ENCODE results near the gene SLC12A7.

The SLC12A7 gene

DNA sequence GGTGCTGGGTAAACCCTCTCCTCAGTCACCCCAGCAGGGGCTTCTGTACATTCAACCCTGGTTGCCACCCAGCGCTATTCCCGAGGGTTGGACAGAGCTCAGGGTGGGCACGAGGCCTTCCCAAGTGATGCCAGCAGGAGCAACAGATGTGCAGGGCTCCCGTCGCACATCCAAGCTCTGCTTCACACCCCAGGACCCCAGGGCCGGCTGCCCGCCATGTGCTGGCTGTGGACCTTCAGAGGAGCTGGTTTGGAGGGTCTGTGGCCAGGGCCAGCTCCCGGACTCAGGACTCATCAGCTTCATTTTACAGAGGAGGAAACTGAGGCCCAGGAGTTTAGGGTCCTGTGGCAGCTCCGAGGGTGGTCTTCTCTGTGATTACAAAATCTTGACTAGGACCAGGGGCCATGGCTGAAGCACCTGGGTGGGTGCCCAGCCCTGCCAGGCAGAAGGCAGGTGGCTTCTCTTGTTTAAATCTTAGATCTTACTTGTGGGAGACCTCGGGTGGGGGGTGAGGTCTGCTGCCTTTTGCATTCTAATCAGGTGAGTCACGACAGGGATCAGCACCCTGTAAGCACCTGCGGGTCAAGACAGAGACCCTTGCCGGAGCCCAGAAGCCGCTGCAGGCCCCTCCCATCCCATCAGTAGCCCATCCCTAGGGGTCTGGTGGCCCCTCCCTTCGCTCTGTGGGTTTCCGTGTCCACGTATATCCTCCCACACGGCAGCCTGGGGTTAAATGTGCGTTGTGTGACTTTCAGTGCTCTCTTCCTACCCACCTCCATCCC, 2.1 kb upstream of the SLC12A7 start:
- no peak overlapping the region for H3K27ac ChIP-seq
- DNase-seq (ENCODE audit: low read depth, low spot score), result no peak

DNA sequence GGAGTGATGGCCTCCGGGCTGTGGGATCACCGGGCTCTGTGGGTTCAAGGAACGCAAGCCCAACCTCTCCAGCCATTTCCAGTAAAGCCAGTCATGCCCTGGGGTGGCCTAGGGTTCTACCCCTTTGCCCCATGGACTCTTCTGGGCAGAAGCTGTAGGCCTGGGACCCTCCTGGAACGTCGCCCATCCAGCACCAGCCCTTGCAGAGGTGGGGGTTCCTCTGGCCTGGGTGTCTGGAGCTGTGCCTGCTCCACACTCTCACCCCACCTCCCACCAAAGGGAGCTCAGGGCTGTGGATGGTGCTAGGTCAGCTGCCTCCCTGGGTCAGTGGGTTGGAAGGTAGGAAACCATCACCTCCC, 1.4 kb upstream of the SLC12A7 start:
- no peak for DNase-seq (ENCODE audit: low read depth, low spot score)
- H3K27ac ChIP-seq, result no peak overlapping the region

DNA sequence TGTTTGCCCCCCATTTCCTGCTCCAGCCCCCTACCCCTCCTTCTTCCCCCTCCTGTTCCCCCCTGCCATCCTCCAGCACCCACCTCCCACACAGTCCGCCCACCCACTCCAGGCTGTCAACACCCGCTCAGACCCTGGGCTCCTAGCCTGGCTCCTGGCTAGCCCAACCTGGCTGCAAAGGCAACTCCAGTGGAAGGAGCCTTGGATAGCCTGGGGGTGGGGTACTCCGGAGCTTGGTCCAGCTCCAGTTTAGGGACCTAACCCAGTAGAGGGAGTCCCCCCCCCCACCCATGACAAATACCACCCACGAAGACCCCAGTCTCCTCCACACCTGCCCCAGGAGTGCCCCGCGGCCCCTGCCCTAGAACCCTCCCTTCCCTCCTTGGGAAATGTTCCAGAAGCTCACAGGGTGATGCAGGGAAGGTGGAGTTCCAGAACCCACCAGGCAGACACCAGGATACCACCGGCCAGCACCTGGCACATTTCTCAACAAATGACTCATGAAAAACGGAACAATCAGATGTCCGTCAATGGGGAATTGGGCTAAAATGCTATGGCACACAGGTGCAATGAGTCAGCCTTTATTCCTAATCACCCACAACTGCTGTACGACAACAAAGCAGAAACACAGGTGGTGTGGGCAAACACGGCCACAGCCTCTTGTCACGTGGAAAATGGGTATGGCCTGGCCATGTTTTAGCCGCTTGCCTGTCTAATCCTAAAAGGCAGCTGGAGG, 901 bp upstream of the SLC12A7 start:
- peak; percentile 36 for DNase-seq (ENCODE audit: low read depth, low spot score)
- no peak overlapping the region for H3K27ac ChIP-seq

DNA sequence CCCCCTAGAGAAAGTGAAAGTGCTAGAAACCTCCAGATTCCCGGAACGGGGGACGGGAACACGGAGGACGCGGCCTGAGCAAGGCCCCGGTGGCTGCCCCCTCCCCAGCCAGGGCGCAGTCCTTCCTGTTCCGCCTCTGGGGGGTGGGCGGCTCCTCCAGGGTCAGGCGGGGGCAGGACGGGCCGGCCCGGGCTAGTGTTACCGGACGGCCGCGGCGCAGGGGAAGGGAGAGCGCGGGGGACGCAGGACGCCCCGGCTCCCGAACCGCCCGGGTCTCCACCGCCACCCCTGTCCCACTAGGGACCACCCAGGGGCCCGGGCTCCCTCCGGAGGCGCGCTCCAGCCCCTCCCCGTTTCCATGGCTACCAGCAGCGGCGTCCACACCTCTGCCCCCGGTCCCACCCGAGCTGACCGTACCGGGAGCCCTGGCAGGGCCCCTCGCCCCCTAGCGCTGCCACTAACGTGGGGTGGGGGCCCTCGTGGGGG, 579 bp downstream of the SLC12A7 start:
- no peak for DNase-seq (ENCODE audit: low read depth, low spot score)
- no peak overlapping the region for H3K27ac ChIP-seq

DNA sequence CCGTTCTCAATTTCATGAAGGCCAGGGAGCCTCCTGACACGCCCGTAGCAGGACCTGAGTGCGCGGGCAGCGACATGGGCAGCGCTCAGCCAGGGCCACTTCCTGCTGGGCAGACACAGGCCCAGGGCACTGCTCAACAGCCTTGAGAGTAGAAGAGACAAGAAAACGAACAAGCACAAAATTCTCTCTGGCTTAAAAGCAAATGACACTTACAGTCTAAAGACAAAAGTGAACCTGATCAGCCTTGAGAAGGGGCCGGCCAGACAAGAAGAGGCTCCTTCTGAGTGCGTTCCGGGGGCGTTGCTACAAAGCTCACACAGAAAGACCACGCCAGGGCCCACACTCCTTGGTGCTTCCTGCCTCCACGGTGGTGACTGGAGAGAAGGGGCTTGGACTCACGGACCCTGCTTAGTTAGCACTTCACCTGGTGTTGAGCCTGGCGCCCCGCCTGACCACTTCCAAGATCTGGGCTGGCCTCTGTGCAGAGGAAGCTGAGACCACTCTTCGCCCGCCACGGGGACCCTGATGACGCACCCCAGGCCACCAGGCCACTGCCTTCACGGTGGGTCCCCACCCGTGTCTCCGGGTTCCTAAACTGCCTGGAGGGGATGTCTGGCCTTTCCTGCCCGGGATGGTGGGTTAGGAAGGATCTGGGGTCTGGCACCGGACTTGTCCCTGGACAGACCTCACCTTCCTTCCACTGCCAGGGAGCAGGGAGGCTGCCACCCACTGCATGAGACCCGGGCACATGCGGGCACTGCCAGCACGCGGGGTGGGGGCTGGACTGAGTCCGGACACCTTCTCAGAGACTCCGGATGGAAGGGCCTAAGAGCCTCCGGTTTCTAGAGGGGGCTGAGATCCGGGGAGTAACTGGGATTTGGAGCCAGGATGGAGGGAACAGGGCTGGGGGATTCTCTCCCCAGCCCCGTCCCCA, 1.3 kb downstream of the SLC12A7 start:
- no peak for DNase-seq (ENCODE audit: low read depth, low spot score)
- H3K27ac ChIP-seq, result no peak overlapping the region

DNA sequence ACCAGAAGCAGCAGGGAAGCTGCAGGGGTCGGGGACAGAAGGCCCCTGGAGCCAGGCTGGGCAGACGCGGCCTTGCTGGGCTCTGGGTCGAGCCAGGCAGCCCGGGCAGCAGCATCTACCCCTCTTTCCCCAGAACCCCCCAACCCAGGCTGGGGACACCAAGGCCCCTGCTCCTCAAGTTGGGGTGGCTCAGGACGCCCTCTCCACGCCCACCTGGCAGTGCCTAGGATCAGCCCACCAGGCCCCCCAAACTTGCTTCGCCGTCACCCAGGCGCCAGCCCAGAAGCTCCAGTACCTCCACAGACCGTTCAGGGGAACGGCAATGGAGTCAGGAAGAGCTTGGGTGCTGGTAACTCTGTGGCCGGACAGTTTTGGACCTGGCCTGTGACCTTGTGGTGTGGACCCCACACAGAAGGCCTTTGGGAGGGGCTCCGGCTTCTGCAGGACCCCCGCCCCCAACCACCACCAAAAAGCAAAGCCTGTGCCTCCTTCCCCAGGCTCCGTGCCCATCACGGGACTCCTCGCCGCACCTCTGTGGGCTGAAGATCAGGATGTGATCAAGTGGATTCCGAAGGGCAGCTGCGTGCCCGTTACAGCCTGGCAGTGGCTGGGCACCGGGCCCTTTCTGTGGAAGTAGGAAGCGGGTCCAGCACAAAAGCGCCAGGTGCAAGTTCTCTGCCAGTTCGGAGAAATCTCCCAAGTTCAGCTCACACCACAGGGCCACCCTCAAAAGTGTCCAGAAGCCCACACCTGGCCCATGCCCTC, 2.1 kb downstream of the SLC12A7 start:
- no peak overlapping the region for H3K27ac ChIP-seq

DNA sequence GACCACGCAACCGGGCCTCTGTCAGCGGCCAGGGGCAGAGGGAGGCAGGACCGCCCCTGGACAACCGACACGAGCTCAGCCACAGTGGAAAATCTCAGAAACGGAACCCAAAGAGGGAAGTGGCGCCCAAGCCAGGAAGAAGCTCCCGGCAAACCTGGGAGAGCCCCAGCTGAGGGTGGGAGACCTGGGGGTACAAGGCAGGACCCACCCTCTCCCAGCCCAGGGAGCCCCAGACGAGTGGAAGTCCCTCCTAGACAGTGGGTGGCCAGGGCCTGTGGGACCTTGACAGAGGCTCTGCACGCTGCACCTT, 3.0 kb downstream of the SLC12A7 start:
- DNase-seq (ENCODE audit: low read depth, low spot score), result no peak
- H3K27ac ChIP-seq, result no peak overlapping the region

More for the DNA sequence above, 2.1 kb downstream of the SLC12A7 start:
- DNase-seq (ENCODE audit: low read depth, low spot score), result no peak

DNA sequence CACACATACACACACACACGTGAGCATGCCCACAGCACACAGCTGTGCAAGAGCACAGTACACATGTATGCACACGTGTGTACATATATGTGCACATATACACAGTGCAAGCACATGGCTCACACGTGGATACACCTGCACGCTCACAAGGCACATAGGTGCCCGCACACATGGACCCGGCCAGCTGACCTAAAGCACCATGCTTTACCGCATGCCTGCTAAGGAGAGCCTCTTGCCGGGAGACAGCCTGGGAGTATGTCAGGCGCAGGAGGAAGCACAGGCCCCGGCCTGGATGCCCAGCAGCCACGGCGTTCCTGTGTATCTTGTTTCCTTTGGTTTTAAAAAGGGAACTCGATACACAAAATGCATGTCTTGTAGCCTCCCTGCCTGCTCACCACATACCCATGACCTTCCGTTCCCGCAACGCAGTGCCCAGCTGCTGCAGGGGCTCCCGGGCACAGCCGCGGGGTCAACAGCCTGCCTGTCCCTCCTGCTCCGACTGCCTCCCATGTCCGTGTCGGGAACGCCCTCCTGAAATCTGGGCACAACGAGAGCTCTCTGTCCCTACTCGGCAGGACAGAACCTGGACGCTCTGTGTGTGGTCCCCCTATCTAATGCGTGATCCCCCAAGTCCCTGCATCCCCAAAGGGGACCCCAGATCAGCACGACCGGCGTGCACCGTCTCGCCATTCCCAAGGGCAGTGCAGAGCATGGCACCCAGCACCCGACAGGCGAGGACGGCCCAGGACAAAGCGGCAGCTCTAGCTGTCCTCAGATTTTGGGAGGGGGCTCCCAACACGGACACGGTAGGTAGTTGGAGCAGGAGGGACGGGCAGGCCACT, 3.6 kb downstream of the SLC12A7 start:
- no peak overlapping the region for H3K27ac ChIP-seq
- DNase-seq (ENCODE audit: low read depth, low spot score), result no peak

DNA sequence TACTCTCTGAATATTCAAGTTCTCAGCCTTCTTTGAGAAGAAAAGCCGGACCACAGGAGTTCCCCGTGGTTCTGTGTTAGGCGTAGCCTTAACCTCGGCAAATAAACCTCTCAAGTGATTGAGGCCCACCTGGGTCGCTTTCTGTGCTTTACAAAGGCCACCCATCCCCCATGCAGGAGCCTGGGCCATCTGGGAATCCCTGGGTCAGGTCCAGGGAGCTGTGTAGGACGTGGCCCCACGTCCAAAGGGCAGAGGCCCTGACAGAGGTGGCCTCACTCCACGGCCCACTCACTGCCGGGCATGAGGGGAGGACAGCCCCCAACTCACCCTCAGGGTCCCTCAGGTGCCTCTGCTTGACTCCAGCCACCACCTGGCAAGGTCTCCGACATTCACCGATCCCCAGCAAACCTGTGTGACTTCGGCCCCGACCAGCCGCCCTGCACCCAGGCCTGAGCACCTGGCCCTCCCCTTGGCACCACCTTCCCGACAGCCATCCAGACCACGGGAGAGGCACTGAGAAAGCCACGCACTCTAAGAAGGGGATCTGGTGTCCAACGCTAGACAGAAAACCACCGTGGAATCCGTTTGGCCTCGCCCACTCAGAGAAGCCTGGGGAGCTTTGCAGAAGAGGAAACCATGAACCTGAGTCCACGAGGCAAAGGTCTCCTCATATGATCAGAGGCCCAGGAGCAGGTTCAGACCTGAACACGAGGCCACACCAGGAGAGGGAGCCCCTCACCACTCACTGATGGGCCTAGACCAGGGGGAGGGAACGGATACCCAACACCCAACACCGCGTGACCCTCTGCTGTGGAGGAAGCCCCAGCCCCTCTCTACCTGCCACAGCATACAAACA, 4.5 kb downstream of the SLC12A7 start:
- DNase-seq (ENCODE audit: low read depth, low spot score), result no peak
- H3K27ac ChIP-seq, result no peak overlapping the region

DNA sequence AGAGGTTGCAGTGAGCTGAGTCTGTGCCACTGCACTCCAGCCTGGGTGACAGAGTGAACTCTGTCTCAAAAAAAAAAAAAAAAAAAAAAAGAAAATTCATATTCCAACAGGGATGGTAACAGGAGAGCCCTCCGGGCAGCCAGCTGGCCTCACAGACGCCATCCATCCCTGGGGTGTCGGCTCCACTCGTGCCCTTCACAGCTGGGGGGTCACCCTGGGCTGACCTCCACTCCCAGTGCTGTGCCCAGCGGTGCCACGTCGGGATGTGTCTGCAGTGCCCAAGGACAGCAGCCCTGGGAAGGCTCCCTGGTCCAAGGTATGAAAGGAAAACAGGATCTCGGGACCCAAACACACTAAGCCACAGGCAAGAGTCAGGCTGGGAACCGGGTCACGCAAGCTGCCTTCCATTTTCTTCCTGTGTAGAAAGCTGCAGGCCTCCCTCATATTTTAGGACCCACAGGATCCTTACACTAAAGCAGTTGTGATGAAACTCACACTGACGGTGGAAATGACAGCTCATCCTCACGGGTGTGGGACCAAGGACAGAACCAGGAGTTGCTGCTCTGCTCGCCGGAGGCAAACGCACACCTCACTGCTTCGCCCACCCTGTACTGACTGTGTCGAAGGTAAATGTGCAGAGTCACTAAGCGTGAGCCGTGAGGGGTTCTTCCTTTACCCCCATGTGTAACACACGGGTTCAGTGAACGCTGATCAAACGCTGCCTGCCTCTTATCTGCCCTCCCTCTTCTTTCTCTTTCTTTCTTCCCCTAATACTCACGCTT, 5.3 kb downstream of the SLC12A7 start:
- no peak for DNase-seq (ENCODE audit: low read depth, low spot score)
- no peak overlapping the region for H3K27ac ChIP-seq

DNA sequence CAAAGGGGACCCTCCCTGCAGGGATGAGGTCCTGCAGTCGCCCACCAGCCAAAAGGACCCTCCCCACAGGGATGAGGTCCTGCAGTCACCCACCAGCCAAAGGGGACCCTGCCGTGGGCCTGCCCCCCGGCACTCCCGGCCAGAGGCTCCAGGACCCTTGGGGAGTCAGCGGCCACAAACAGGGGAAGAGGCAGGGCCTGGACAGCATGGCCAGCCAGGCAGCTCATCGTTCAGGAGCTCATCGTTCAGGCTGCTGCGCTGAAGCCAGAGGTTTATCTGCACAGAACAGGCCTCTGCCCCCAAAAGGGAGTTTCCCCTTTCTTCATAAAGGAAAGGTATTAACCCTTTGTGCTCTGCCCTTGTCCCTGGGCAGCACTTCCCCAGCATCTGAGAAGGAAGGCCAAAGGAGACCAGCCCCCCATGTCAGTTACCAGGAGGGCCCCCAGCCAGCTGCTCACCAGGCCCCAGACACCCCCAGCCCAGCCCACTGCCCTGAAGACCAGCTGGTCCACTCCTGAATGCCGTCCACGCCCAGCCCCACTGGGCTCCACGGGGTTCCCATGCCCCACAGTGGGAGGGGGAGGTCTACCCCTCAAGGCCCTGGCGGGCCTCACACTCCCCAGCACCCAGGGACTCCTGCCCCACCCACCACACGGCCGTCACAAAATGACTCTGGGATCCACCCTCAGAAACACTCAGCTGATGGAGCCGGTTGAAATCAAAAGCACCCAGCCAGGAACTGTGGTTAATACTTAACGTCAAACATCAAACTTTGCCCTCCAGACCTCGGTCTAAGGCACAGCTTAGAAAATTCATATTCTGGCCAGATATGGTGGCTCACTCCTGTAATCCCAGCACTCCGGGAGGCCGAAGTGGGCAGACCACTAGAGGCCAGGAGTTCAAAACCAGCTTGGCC, 6.3 kb downstream of the SLC12A7 start:
- no peak for DNase-seq (ENCODE audit: low read depth, low spot score)
- H3K27ac ChIP-seq, result no peak overlapping the region

DNA sequence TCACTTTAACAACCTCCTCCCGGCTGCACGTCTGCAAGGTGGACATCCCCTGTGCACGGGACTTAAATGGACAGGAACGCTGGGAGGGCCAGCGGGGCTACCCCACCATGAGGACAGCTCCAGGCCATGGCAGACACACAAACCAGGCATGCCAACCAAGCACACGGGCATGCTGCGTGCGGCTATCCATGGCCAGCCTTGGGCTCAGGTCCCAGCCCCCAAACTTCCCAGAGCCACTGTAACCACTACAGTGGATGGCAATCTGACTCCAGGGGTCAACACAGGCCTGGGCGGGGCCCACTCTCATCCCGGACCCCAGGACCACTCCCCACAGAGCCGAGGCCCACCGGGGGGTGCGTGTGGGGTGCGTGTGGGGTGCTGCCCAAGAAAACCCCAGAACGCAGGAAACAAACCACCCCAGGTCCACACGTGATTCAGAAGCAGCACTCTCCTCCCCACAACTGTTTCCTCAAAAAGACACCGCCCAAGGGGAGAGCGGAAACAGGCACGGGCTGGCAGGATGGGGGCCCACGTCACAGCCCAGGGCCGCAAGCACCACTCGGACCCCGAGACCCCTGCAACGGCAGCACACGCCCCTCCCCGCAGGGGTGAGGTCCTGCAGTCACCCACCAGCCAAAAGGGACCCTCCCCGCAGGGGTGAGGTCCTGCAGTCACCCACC, 7.4 kb downstream of the SLC12A7 start:
- DNase-seq (ENCODE audit: low read depth, low spot score), result no peak
- no peak overlapping the region for H3K27ac ChIP-seq

DNA sequence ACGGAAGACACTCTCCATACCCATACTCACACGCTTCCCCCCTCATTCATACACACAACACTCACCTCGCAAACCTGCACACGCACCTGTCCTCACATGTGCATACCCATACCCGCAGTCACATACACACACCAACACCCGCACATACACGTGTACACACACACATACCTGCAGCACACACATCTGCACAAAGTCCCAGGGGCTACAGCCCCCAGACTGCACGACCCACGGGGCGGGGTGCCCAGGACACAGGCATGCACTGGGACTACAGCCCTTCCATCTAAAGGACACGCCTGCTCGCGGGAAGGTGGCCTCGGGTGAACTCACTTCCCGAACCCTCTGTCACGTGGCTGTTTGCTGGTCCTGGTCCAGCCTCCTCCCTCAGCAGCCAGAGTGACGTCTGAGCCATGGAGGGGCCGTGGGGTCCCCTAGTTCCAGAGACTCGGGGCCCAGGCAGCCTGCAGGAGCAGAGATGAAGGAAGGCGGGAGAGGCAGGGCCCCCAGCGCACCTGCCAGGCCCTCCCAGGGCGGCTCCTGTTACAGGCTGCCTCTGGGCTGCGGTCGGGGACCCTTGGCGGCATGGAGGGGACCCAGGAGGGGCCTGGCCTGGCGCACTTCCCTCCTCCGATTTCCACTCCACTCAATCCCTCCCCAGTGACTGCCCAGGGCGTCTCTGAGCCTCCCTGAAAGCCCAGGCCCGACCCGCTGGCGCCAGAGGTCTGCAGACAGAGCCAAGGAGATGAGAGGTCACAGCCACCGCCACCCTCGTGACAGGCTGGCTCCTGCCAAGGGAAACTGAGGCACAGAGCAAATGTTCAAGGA, 8.1 kb downstream of the SLC12A7 start:
- no peak overlapping the region for H3K27ac ChIP-seq
- DNase-seq (ENCODE audit: low read depth, low spot score), result no peak

DNA sequence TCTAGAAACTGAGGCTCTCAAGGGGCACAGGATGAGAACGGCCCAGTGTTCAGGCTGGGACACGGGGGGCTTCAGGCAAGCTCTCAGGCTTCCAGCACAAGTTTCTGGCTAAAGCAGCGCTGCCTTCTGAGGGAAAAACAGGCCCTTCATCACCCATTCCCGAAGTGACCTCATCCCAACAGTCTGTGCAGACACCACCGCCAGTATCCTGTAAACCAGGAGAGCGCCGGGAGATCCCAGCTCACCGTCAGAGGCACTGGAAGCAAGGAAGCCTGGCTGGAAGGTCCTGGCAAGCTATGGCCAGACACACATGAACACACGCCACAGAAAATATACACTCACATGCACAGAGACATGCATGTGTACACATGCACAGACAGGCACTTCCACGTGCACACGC, 8.8 kb downstream of the SLC12A7 start:
- no peak overlapping the region for H3K27ac ChIP-seq
- no peak for DNase-seq (ENCODE audit: low read depth, low spot score)
